ENCODE measurements around the gene OMG.

DNA sequence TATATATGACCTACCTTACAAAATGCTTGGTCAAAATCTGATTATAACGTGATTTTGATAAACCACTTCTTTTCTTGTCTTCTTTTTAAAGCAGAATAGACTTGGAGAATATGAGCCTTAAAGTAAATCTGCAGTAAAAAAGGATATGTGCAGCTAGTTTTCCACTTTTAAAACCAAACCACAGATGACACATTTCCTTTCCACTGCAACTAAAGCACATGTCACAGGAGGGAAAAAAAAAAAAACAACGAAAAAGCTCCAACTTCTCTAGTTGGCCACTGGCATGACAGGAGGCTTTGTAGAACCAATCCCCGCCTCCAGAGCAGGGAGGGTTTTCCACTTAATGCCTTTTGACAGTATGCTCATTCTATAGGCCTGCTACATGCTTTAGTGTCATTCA lies 24.4 kb upstream of the OMG start, which contains the start of gene EVI2A:
- TF ChIP-seq EZH2 (IDR thresholded peaks at IDR 0.05; ENCODE audit: borderline replicate concordance) = no peak
- TF ChIP-seq, protein P1, sequence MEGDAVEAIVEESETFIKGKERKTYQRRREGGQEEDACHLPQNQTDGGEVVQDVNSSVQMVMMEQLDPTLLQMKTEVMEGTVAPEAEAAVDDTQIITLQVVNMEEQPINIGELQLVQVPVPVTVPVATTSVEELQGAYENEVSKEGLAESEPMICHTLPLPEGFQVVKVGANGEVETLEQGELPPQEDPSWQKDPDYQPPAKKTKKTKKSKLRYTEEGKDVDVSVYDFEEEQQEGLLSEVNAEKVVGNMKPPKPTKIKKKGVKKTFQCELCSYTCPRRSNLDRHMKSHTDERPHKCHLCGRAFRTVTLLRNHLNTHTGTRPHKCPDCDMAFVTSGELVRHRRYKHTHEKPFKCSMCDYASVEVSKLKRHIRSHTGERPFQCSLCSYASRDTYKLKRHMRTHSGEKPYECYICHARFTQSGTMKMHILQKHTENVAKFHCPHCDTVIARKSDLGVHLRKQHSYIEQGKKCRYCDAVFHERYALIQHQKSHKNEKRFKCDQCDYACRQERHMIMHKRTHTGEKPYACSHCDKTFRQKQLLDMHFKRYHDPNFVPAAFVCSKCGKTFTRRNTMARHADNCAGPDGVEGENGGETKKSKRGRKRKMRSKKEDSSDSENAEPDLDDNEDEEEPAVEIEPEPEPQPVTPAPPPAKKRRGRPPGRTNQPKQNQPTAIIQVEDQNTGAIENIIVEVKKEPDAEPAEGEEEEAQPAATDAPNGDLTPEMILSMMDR (IDR thresholded peaks at IDR 0.05; ENCODE audit: poor library complexity) = no peak

Data from hepatocyte (in vitro differentiated cells).